ENCODE data around the gene RNF169.

Gene RNF169

GRCh38 chr11:74877132-74877531 is 128.5 kb downstream of the RNF169 start:
- no peak for DNase-seq (ENCODE audit: low spot score)
- no peaks in the 10 kb centered on the region for H3K9me3 ChIP-seq (ENCODE audit: severe bottlenecking)
- peak; percentile 32 for TF ChIP-seq CTCF (IDR thresholded peaks at IDR 0.05; ENCODE audit: poor library complexity, severe bottlenecking)
- H3K4me1 ChIP-seq (ENCODE audit: insufficient read depth, poor library complexity, severe bottlenecking) = no peaks in the 10 kb centered on the region
- ATAC-seq (ENCODE audit: low read depth) = no peak
- 0 out of 2 replicates have a peak, but pooled peaks cover 7% of the 10 kb centered on the region for H3K36me3 ChIP-seq (ENCODE audit: low read depth)
- no peaks in the 10 kb centered on the region for H3K27me3 ChIP-seq (ENCODE audit: insufficient read depth, poor library complexity, severe bottlenecking)
- no peak overlapping the region for H3K27ac ChIP-seq (ENCODE audit: poor library complexity, severe bottlenecking)
- H3K4me3 ChIP-seq (ENCODE audit: severe bottlenecking) = no peak overlapping the region

Data from RWPE2 (cell line).